Calu3 (cell line): ENCODE data around the gene TNF. TPM values are rescaled to one million over a fixed set of nuclear protein-coding genes. Genes with fewer than 3 reads are reported as not detected.
A peak's percentile ranks its signal among the peaks of the same experiment; 100 is the strongest.

Experiments
- BruUV-seq: library from RNA; stranded (reverse); fragments of 400-500 nt; replicated peaks from 2 replicates; lab custom pipeline; 2021; lab: Mats Ljungman, UMichigan
- CTCF ChIA-PET: fragments of 300-600 bp; sonication (Branson Sonifier 250); formaldehyde crosslinking; loops from one replicate; lab custom pipeline; 2022; ENCODE audit warnings: antibody characterized with exemption; lab: Charles Lee
- DNase-seq: peaks from one replicate; pipeline ENCODE4 v3.0.0; 2022
- H3K27ac Mint-ChIP-seq: one replicate; pipeline ENCODE4 v1.8.0; 2022; ENCODE audit warnings: mixed read lengths; ENCODE audit not compliant: unreplicated experiment
- H3K27me3 Mint-ChIP-seq: one replicate; pipeline ENCODE4 v1.8.0; 2022; ENCODE audit warnings: mixed read lengths; ENCODE audit not compliant: unreplicated experiment
- H3K36me3 Mint-ChIP-seq: one replicate; pipeline ENCODE4 v1.8.0; 2022; ENCODE audit warnings: mild to moderate bottlenecking, moderate library complexity, mixed read lengths; ENCODE audit not compliant: insufficient read depth, unreplicated experiment
- H3K4me1 Mint-ChIP-seq: one replicate; pipeline ENCODE4 v1.8.0; 2022; ENCODE audit warnings: mild to moderate bottlenecking, low read depth, mixed read lengths; ENCODE audit not compliant: unreplicated experiment
- H3K4me3 Mint-ChIP-seq: one replicate; pipeline ENCODE4 v1.8.0; 2022; ENCODE audit warnings: mild to moderate bottlenecking, low read depth, moderate library complexity, mixed read lengths; ENCODE audit not compliant: unreplicated experiment
- H3K9me3 Mint-ChIP-seq: one replicate; pipeline ENCODE4 v1.8.0; 2022; ENCODE audit warnings: low read depth, mixed read lengths; ENCODE audit not compliant: unreplicated experiment
- intact Hi-C: fragments of 100-400 bp; cut with micrococcal nuclease; formaldehyde crosslinking; loops from one replicate; pipeline ENCODE4 v1.10.0; 2022; ENCODE audit not compliant: unreplicated experiment
- total RNA-seq: library from RNA; stranded (reverse); gene quantifications from 2 replicates; pipeline ENCODE4 v1.2.3, GENCODE V29; 2022
- TF ChIP-seq, protein P1 (sequence below): fragments of 200-600 bp; IDR thresholded peaks from one replicate; pipeline ENCODE4 v1.8.0; 2022; ENCODE audit warnings: antibody characterized with exemption; ENCODE audit not compliant: unreplicated experiment

Gene TNF
- total RNA-seq, 1 experiment from 2014 or later, result 0.68 TPM

DNA sequence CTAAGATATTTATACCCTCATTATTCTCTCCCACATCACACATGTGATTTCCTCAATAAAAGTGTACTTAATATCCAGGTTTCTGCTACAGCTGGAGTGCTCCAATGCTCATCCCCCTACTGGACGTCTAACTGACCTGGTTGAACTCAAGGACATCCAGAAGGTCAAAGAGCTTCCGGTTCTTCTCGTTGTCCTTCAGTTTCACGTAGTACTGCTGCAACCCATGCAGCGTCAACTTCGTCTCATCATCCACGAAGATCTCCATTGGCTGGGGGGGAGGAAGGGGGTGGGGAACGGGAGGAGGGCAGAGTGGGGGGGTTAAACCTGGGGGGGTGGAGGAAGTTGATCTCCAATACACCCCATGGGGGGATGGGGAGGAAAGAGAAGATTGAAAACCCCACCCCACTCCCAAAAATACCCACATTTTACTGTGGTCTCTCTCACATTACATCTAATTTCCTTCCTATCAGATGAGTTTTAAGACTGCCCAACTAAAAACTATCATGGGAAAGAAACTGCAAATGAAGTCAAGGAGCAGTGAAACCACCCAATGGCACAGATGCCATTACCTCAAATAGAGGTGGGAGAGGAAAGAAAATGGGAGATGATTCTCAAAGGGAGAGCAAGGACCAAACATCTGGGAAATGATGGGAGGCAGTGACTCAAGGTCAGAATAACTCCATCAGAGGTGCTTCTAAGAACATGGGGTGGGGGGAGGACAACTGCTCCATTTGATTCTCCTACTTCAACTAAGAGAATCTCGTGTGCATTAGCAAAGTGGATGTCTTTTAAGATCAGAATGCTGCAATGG is 42.5 kb upstream of the TNF start:
- Mint-ChIP-seq H3K36me3 (peaks cover 98% of the 10 kb centered on the region), H3K9me3 (no peaks in the 10 kb centered on the region), H3K27ac (peak overlapping the region; percentile 72), H3K4me3 (no peak overlapping the region), H3K4me1 (peaks cover 38% of the 10 kb centered on the region), H3K27me3 (no peaks in the 10 kb centered on the region)
- CTCF ChIA-PET, result interaction anchor here (0.8 kb wide), 1 partner anchor 376 kb away, joined by 3 read pairs; no protein-coding TSS in a partner anchor
- intact Hi-C loops, result no loop called here
- no TSS peak for BruUV-seq
- TF ChIP-seq, protein P1, sequence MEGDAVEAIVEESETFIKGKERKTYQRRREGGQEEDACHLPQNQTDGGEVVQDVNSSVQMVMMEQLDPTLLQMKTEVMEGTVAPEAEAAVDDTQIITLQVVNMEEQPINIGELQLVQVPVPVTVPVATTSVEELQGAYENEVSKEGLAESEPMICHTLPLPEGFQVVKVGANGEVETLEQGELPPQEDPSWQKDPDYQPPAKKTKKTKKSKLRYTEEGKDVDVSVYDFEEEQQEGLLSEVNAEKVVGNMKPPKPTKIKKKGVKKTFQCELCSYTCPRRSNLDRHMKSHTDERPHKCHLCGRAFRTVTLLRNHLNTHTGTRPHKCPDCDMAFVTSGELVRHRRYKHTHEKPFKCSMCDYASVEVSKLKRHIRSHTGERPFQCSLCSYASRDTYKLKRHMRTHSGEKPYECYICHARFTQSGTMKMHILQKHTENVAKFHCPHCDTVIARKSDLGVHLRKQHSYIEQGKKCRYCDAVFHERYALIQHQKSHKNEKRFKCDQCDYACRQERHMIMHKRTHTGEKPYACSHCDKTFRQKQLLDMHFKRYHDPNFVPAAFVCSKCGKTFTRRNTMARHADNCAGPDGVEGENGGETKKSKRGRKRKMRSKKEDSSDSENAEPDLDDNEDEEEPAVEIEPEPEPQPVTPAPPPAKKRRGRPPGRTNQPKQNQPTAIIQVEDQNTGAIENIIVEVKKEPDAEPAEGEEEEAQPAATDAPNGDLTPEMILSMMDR, result no peak
- DNase-seq, result no peak

DNA sequence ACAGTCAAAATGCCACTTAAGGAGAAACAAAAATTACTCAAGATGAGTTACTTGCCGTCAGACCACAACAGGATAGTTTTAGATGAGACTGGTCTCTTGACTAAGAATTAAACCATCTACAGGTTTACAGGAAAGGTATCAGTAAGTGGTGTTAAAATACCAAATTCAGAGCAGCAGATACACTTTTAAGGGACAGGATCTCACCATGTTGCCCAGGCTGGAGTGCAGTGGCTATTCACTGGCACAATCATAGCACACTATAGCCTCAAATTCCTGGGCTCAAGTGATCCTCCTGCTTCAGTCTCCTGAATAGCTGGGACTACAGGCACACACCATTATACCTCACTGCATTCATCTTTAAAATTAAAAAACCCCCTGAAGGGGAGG is 41.9 kb upstream of the TNF start:
- BruUV-seq, result no TSS peak
- no peak overlapping the region for H3K4me3 Mint-ChIP-seq
- no peaks in the 10 kb centered on the region for H3K9me3 Mint-ChIP-seq
- peaks cover 42% of the 10 kb centered on the region for H3K4me1 Mint-ChIP-seq
- intact Hi-C loops, result no loop called here
- TF ChIP-seq, protein P1, result no peak
- CTCF ChIA-PET, result interaction anchor here (0.8 kb wide), 1 partner anchor 375 kb away, joined by 3 read pairs; no protein-coding TSS in a partner anchor
- no peak for DNase-seq
- no peaks in the 10 kb centered on the region for H3K27me3 Mint-ChIP-seq
- H3K27ac Mint-ChIP-seq, result peak overlapping the region; percentile 57
- peaks cover 100% of the 10 kb centered on the region for H3K36me3 Mint-ChIP-seq

DNA sequence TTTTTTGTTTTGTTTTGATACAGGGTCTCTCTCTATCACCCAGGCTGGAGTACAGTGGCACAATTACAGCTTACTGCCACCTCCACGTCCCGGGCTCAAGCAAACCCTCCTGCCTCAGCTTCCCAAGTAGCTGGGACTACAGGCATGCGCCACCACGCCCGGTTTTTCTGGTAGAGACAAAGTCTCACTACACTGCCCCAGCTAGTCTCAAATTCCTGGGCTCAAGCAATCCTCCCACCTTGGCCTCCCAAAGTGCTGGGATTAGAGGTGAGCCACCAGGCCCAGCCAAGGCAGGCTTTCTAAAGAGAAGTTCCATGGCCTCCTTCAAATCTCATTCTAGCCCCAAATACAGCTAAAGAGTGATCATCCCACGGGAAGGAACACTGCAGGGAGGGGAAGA is 41.4 kb upstream of the TNF start:
- H3K4me1 Mint-ChIP-seq, result peaks cover 47% of the 10 kb centered on the region
- TSS peak; percentile 1 for BruUV-seq
- intact Hi-C loops, result no loop called here
- CTCF ChIA-PET, result interaction anchor here (0.8 kb wide), 1 partner anchor 375 kb away, joined by 3 read pairs; no protein-coding TSS in a partner anchor
- H3K27me3 Mint-ChIP-seq, result no peaks in the 10 kb centered on the region
- no peaks in the 10 kb centered on the region for H3K9me3 Mint-ChIP-seq
- H3K4me3 Mint-ChIP-seq, result no peak overlapping the region
- TF ChIP-seq, protein P1, result no peak
- no peak overlapping the region for H3K27ac Mint-ChIP-seq
- no peak for DNase-seq
- peaks cover 100% of the 10 kb centered on the region for H3K36me3 Mint-ChIP-seq

DNA sequence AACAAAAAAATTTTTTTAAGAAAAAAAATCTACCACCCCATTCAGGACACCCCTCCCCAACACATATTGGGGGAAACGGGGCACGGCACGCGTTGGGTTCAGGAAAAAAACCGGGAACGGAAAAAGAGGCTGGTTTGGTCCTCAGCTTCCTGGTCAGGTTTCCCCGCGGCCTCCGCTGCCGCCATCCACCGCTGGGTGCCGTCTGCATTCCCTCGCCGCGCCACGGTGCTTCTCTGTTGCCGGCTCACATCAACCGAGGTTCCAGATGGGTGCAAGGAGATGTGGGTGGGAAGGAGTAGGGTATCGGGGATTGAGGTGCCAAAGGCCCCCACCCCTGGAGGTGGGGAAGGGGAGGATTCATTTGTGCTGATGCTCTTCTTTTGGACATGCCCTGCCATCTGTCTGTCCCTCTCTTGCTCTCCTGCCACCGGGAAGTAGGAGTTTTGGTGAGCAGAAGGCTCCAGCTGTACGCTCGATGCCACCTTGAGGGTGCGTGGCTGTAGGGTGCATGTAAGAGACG is 40.8 kb upstream of the TNF start:
- intact Hi-C loops, result no loop called here
- BruUV-seq, result no TSS peak
- Mint-ChIP-seq H3K27me3 (no peaks in the 10 kb centered on the region), H3K27ac (peak overlapping the region; percentile 48), H3K4me1 (peaks cover 49% of the 10 kb centered on the region), H3K9me3 (no peaks in the 10 kb centered on the region), H3K4me3 (no peak overlapping the region), H3K36me3 (peaks cover 100% of the 10 kb centered on the region)
- DNase-seq, result no peak
- TF ChIP-seq, protein P1, result no peak
- CTCF ChIA-PET, result no interaction called here
